HG03457 (cell line): ENCODE measurements around the gene TBCE.

Experiments used
- ATAC-seq: cut with Tn5 transposase; IDR thresholded peaks from one replicate; pipeline ENCODE4 v1.9.1; 2021; ENCODE audit warnings: moderate number of reproducible peaks; ENCODE audit not compliant: unreplicated experiment

Gene TBCE

GRCh38 chr1:235409042-235409820 is 42.0 kb downstream of the TBCE start:
- ATAC-seq, result no peak

GRCh38 chr1:235410467-235410866 is 43.2 kb downstream of the TBCE start:
- no peak for ATAC-seq

- ATAC-seq, result no peak
Observed at GRCh38 chr1:235411489-235412486, 44.6 kb downstream of the TBCE start.

GRCh38 chr1:235415008-235415904 is 48.0 kb downstream of the TBCE start:
- no peak for ATAC-seq

- no peak for ATAC-seq
Observed at GRCh38 chr1:235416662-235417049, 49.4 kb downstream of the TBCE start.

GRCh38 chr1:235417086-235417697 is 50.0 kb downstream of the TBCE start:
- no peak for ATAC-seq

- no peak for ATAC-seq
Observed at GRCh38 chr1:235421751-235422150, 54.5 kb downstream of the TBCE start.

GRCh38 chr1:235423214-235423652 is 56.0 kb downstream of the TBCE start:
- ATAC-seq, result peak; percentile 56

- no peak for ATAC-seq
Observed at GRCh38 chr1:235424092-235424491, 56.9 kb downstream of the TBCE start.

- no peak for ATAC-seq
Observed at GRCh38 chr1:235425357-235425756, 58.1 kb downstream of the TBCE start.

- no peak for ATAC-seq
Observed at GRCh38 chr1:235426143-235426542, 58.9 kb downstream of the TBCE start.

GRCh38 chr1:235426680-235427079 is 59.5 kb downstream of the TBCE start:
- ATAC-seq, result no peak

- no peak for ATAC-seq
Observed at GRCh38 chr1:235427447-235427846, 60.2 kb downstream of the TBCE start.

- ATAC-seq, result no peak
Observed at GRCh38 chr1:235429143-235429542, 61.9 kb downstream of the TBCE start.

- ATAC-seq, result no peak
Observed at GRCh38 chr1:235430991-235431390, 63.8 kb downstream of the TBCE start.

- ATAC-seq, result no peak
Observed at GRCh38 chr1:235434001-235434400, 66.8 kb downstream of the TBCE start.

GRCh38 chr1:235441159-235441685 is 74.0 kb downstream of the TBCE start:
- no peak for ATAC-seq

GRCh38 chr1:235442788-235443429 is 75.7 kb downstream of the TBCE start:
- ATAC-seq, result no peak

- no peak for ATAC-seq
Observed at GRCh38 chr1:235448616-235449015, 81.4 kb downstream of the TBCE start.

GRCh38 chr1:235450433-235450832 is 83.2 kb downstream of the TBCE start:
- ATAC-seq, result no peak
